DND-41 (cell line): Measurements from ENCODE around the gene VPS36.
A peak's percentile ranks its signal among the peaks of the same experiment; 100 is the strongest.

ENCODE experiments used
- ATAC-seq: fragments of 200-7000 bp; cut with Tn5 transposase; 3 replicates; pipeline ENCODE4 v1.9.1; 2021; ENCODE audit warnings: low read depth; ENCODE audit not compliant: insufficient read depth
- DNase-seq: peaks from one replicate; pipeline ENCODE4 v3.0.0-alpha.2; 2020
- H2AFZ ChIP-seq: 2 replicates; pipeline ENCODE4 v1.6.0; 2012; ENCODE audit warnings: low read depth, low read length
- H3K27ac ChIP-seq: 2 replicates; pipeline ENCODE4 v1.5.1; 2012; ENCODE audit warnings: low read length, inconsistent platforms
- H3K27me3 ChIP-seq: fragments of 200-600 bp; sonication (generic); 2 replicates; pipeline ENCODE4 v1.6.0; 2012; ENCODE audit warnings: low read length, mild to moderate bottlenecking, inconsistent platforms; ENCODE audit not compliant: insufficient read depth, poor library complexity
- H3K36me3 ChIP-seq: 2 replicates; pipeline ENCODE4 v1.5.1; 2012; ENCODE audit warnings: low read length, inconsistent platforms; ENCODE audit not compliant: insufficient read depth
- H3K4me1 ChIP-seq: 2 replicates; pipeline ENCODE4 v1.5.1; 2012; ENCODE audit warnings: mild to moderate bottlenecking, low read length; ENCODE audit not compliant: insufficient read depth
- H3K4me2 ChIP-seq: 2 replicates; pipeline ENCODE4 v1.6.0; 2012; ENCODE audit warnings: mild to moderate bottlenecking, moderate library complexity, low read length, inconsistent platforms; ENCODE audit not compliant: insufficient read depth
- H3K4me3 ChIP-seq, 2 experiments: fragments of 200-600 bp in 1 of 2; shearing (Covaris generic) in 1 of 2; 2 replicates each; pipeline ENCODE4 v1.5.1; 2012 to 2016; ENCODE audit warnings: inconsistent platforms in 2 of 2, low read length in 2 of 2, mild to moderate bottlenecking in 2 of 2, low read depth in 1 of 2, moderate library complexity in 1 of 2
- H3K79me2 ChIP-seq: 2 replicates; pipeline ENCODE4 v1.6.0; 2012; ENCODE audit warnings: low read length, inconsistent platforms; ENCODE audit not compliant: insufficient read depth
- H3K9ac ChIP-seq: 2 replicates; pipeline ENCODE4 v1.6.0; 2012; ENCODE audit warnings: low read depth, mild to moderate bottlenecking, inconsistent platforms, low read length, moderate library complexity
- H3K9me3 ChIP-seq: 2 replicates; pipeline ENCODE4 v1.5.1; 2012; ENCODE audit warnings: low read length, moderate library complexity, mild to moderate bottlenecking, inconsistent platforms; ENCODE audit not compliant: insufficient read depth, severe bottlenecking
- H4K20me1 ChIP-seq: 2 replicates; pipeline ENCODE4 v1.6.0; 2012; ENCODE audit warnings: low read length; ENCODE audit not compliant: insufficient read depth
- CTCF ChIP-seq: IDR thresholded peaks from 2 replicates; pipeline ENCODE4 v1.5.1; 2012; ENCODE audit warnings: borderline replicate concordance, low read length, moderate library complexity, mild to moderate bottlenecking; ENCODE audit not compliant: poor library complexity, severe bottlenecking; ENCODE audit errors: extremely low read depth
- EZH2 ChIP-seq: IDR thresholded peaks from 3 replicates; pipeline ENCODE4 v1.6.1; 2012; ENCODE audit warnings: borderline replicate concordance, low read depth, mild to moderate bottlenecking, moderate library complexity, low read length, inconsistent platforms; ENCODE audit not compliant: severe bottlenecking

Gene VPS36

GRCh38 chr13:52446265-52446664 is 4.2 kb downstream of the VPS36 start:
- peaks cover 82% of the 10 kb centered on the region for H3K79me2 ChIP-seq
- no peak overlapping the region for H3K4me3 ChIP-seq
- H3K4me2 ChIP-seq, result no peak overlapping the region
- TF ChIP-seq EZH2, result no peak
- TF ChIP-seq CTCF, result no peak
- H3K4me1 ChIP-seq, result peaks cover 29% of the 10 kb centered on the region
- no peak overlapping the region for H3K27ac ChIP-seq
- H3K36me3 ChIP-seq, result peaks cover 55% of the 10 kb centered on the region
- no peak overlapping the region for H2AFZ ChIP-seq
- H4K20me1 ChIP-seq, result peaks cover 26% of the 10 kb centered on the region; the same call in 1 of the 2 replicates
- H3K27me3 ChIP-seq, result no peaks in the 10 kb centered on the region
- no peaks in the 10 kb centered on the region for H3K9me3 ChIP-seq
- no peak for DNase-seq
- no peak for ATAC-seq
- H3K9ac ChIP-seq, result no peak overlapping the region

- Histone ChIP-seq H4K20me1 (peaks cover 3% of the 10 kb centered on the region; the same call in 1 of the 2 replicates), H3K27ac (no peak overlapping the region), H2AFZ (no peak overlapping the region), H3K9me3 (no peaks in the 10 kb centered on the region), H3K4me1 (no peaks in the 10 kb centered on the region), H3K9ac (no peak overlapping the region), H3K36me3 (peaks cover 74% of the 10 kb centered on the region), H3K4me3 (no peak overlapping the region), H3K27me3 (no peaks in the 10 kb centered on the region), H3K79me2 (no peaks in the 10 kb centered on the region; the same call in 1 of the 2 replicates), H3K4me2 (no peak overlapping the region)
- DNase-seq, result no peak
- ATAC-seq, result no peak
- TF ChIP-seq CTCF (no peak), EZH2 (no peak)
Measured at GRCh38 chr13:52432456-52432855, 18.0 kb downstream of the VPS36 start.

GRCh38 chr13:52428295-52428694 is 22.1 kb downstream of the VPS36 start:
- Histone ChIP-seq H3K27me3 (no peaks in the 10 kb centered on the region), H3K79me2 (no peaks in the 10 kb centered on the region; the same call in 1 of the 2 replicates), H3K4me1 (no peaks in the 10 kb centered on the region), H4K20me1 (peaks cover 3% of the 10 kb centered on the region; the same call in 1 of the 2 replicates), H3K4me3 (no peak overlapping the region), H2AFZ (no peak overlapping the region), H3K36me3 (peaks cover 72% of the 10 kb centered on the region), H3K9ac (no peak overlapping the region), H3K4me2 (no peak overlapping the region), H3K9me3 (no peaks in the 10 kb centered on the region), H3K27ac (no peak overlapping the region)
- DNase-seq, result no peak
- no peak for TF ChIP-seq EZH2
- no peak for TF ChIP-seq CTCF
- ATAC-seq, result no peak

- Histone ChIP-seq H3K9me3 (no peaks in the 10 kb centered on the region), H3K27ac (no peak overlapping the region; the same call in 1 of the 2 replicates), H3K79me2 (no peaks in the 10 kb centered on the region), H3K4me1 (no peaks in the 10 kb centered on the region), H3K36me3 (peaks cover 84% of the 10 kb centered on the region), H3K4me3 (no peak overlapping the region), H3K27me3 (no peaks in the 10 kb centered on the region), H3K9ac (no peak overlapping the region), H2AFZ (no peak overlapping the region), H3K4me2 (no peak overlapping the region), H4K20me1 (no peaks in the 10 kb centered on the region)
- ATAC-seq (0 out of 3 replicates have a peak, but pooled peaks have one; percentile 39), DNase-seq (no peak)
- TF ChIP-seq CTCF (no peak), EZH2 (no peak)
Measured at GRCh38 chr13:52421216-52421615, 29.2 kb downstream of the VPS36 start.
